Neural progenitor cell (in vitro differentiated cells): Measurements from ENCODE around the gene ZSCAN30. TPM values are rescaled to one million over a fixed set of nuclear protein-coding genes. Genes with fewer than 3 reads are reported as not detected.

Experiments
- DNase-seq: peaks from one replicate; pipeline ENCODE4 v3.0.0-alpha.2; 2016; ENCODE audit warnings: low spot score
- H2AFZ ChIP-seq: fragments of 200-600 bp; sonication (generic); replicated peaks from 2 replicates; pipeline ENCODE4 v1.6.1; 2016; ENCODE audit warnings: antibody characterized with exemption
- H3F3A ChIP-seq: fragments of 200-600 bp; sonication (generic); 2 replicates; pipeline ENCODE4 v1.6.1; 2016; ENCODE audit warnings: antibody characterized with exemption, low read depth
- H3K27ac ChIP-seq: fragments of 200-600 bp; sonication (generic); 2 replicates; pipeline ENCODE4 v1.5.1; 2016; ENCODE audit warnings: mild to moderate bottlenecking
- H3K27me3 ChIP-seq: fragments of 200-600 bp; sonication (generic); 2 replicates; pipeline ENCODE4 v1.6.1; 2016; ENCODE audit warnings: mild to moderate bottlenecking, moderate library complexity
- H3K36me3 ChIP-seq: fragments of 200-600 bp; sonication (generic); 2 replicates; pipeline ENCODE4 v1.5.1; 2016
- H3K4me1 ChIP-seq: fragments of 200-600 bp; sonication (generic); 2 replicates; pipeline ENCODE4 v1.6.1; 2016; ENCODE audit warnings: mixed run types
- H3K4me2 ChIP-seq: fragments of 200-600 bp; sonication (generic); 2 replicates; pipeline ENCODE4 v1.6.1; 2016
- H3K4me3 ChIP-seq: fragments of 200-600 bp; sonication (generic); 2 replicates; pipeline ENCODE4 v1.5.1; 2016
- H3K79me2 ChIP-seq: fragments of 200-600 bp; sonication (generic); 2 replicates; pipeline ENCODE4 v1.6.1; 2016; ENCODE audit warnings: low read depth
- H3K9ac ChIP-seq: fragments of 200-600 bp; sonication (generic); 2 replicates; pipeline ENCODE4 v1.6.1; 2016
- H3K9me3 ChIP-seq: fragments of 200-600 bp; sonication (generic); 2 replicates; pipeline ENCODE4 v1.5.1; 2016; ENCODE audit warnings: low read depth
- H4K20me1 ChIP-seq: fragments of 200-600 bp; sonication (generic); 2 replicates; pipeline ENCODE4 v1.6.1; 2016; ENCODE audit warnings: low read depth
- H3K27ac Mint-ChIP-seq: 3 replicates; pipeline ENCODE4 v1.8.0; 2021; ENCODE audit warnings: mixed read lengths
- H3K27me3 Mint-ChIP-seq: 2 replicates; pipeline ENCODE4 v1.8.0; 2022; ENCODE audit warnings: low read depth, mild to moderate bottlenecking, inconsistent platforms, moderate library complexity, mixed read lengths; ENCODE audit not compliant: insufficient read depth
- H3K36me3 Mint-ChIP-seq: 3 replicates; pipeline ENCODE4 v1.8.0; 2021; ENCODE audit warnings: mixed read lengths
- H3K4me1 Mint-ChIP-seq: 3 replicates; pipeline ENCODE4 v1.8.0; 2021; ENCODE audit warnings: mixed read lengths
- H3K4me3 Mint-ChIP-seq: 3 replicates; pipeline ENCODE4 v1.8.0; 2021; ENCODE audit warnings: mild to moderate bottlenecking, moderate library complexity, mixed read lengths
- H3K9me3 Mint-ChIP-seq: 3 replicates; pipeline ENCODE4 v1.8.0; 2020; ENCODE audit warnings: mixed read lengths
- CTCF ChIP-seq: fragments of 200-600 bp; sonication (generic); IDR thresholded peaks from 2 replicates; pipeline ENCODE4 v1.5.1; 2017; ENCODE audit warnings: antibody characterized with exemption, mild to moderate bottlenecking
- EZH2 ChIP-seq: fragments of 200-600 bp; sonication (generic); IDR thresholded peaks from 2 replicates; pipeline ENCODE4 v1.6.1; 2017; ENCODE audit warnings: antibody characterized with exemption, mild to moderate bottlenecking, moderate library complexity
- EZH2phosphoT487 ChIP-seq: fragments of 200-600 bp; sonication (generic); IDR thresholded peaks from 2 replicates; pipeline ENCODE4 v1.6.1; 2017; ENCODE audit warnings: antibody characterized with exemption
- total RNA-seq: library from RNA; depleted of rRNA; stranded (reverse); fragments of >200 nt; gene quantifications from 2 replicates; pipeline ENCODE4 v1.2.3, GENCODE V29; 2015; ENCODE audit warnings: low replicate concordance

Gene ZSCAN30
- total RNA-seq, 1 donor from 2014 or later = 21.7 TPM

GRCh38 chr18:35239314-35239713, 50.7 kb downstream of the ZSCAN30 start:
- Histone ChIP-seq H3F3A (peaks cover 22% of the 10 kb centered on the region), H3K9me3 (no peaks in the 10 kb centered on the region), H3K4me1 (peaks cover 17% of the 10 kb centered on the region), H3K27ac (no peak overlapping the region), H3K4me3 (no peak overlapping the region), H3K27me3 (no peaks in the 10 kb centered on the region), H3K4me2 (peak overlapping the region; percentile 88), H3K79me2 (peaks cover 33% of the 10 kb centered on the region), H4K20me1 (no peaks in the 10 kb centered on the region), H3K9ac (no peak overlapping the region), H3K36me3 (peaks cover 20% of the 10 kb centered on the region), H2AFZ (peak overlapping the region; percentile 65)
- H3K9me3 Mint-ChIP-seq = peaks cover 10% of the 10 kb centered on the region
- H3K36me3 Mint-ChIP-seq = peaks cover 24% of the 10 kb centered on the region
- H3K4me1 Mint-ChIP-seq = peaks cover 8% of the 10 kb centered on the region
- no peak for DNase-seq
- peaks cover 2% of the 10 kb centered on the region for H3K27me3 Mint-ChIP-seq
- peak overlapping the region; percentile 11 for H3K4me3 Mint-ChIP-seq
- H3K27ac Mint-ChIP-seq = no peak overlapping the region
- TF ChIP-seq EZH2phosphoT487 = no peak
- no peak for TF ChIP-seq CTCF

- Histone ChIP-seq H3F3A (peaks cover 18% of the 10 kb centered on the region), H3K4me1 (peaks cover 7% of the 10 kb centered on the region), H3K79me2 (peaks cover 8% of the 10 kb centered on the region), H3K36me3 (no peaks in the 10 kb centered on the region), H2AFZ (no peak overlapping the region), H4K20me1 (no peaks in the 10 kb centered on the region), H3K4me3 (no peak overlapping the region), H3K27me3 (no peaks in the 10 kb centered on the region), H3K27ac (no peak overlapping the region), H3K9me3 (no peaks in the 10 kb centered on the region), H3K4me2 (no peak overlapping the region), H3K9ac (no peak overlapping the region)
- Mint-ChIP-seq H3K4me1 (no peaks in the 10 kb centered on the region), H3K27ac (no peak overlapping the region), H3K4me3 (no peak overlapping the region), H3K27me3 (peaks cover 3% of the 10 kb centered on the region), H3K9me3 (no peaks in the 10 kb centered on the region), H3K36me3 (no peaks in the 10 kb centered on the region)
- no peak for DNase-seq
- TF ChIP-seq EZH2 (no peak), EZH2phosphoT487 (no peak), CTCF (no peak)
Observed at GRCh38 chr18:35236571-35237363, 53.3 kb downstream of the ZSCAN30 start.

- H2AFZ ChIP-seq = peak overlapping the region; percentile 89
- H3K27ac ChIP-seq = no peak overlapping the region
- peak overlapping the region; percentile 66 for H3K4me2 ChIP-seq
Observed at GRCh38 chr18:35231052-35231451, 59.0 kb downstream of the ZSCAN30 start.

More at GRCh38 chr18:35231052-35231451, 59.0 kb downstream of the ZSCAN30 start:
- Mint-ChIP-seq H3K36me3 (no peaks in the 10 kb centered on the region), H3K4me1 (no peaks in the 10 kb centered on the region), H3K27me3 (peaks cover 2% of the 10 kb centered on the region), H3K4me3 (peak overlapping the region; percentile 13), H3K9me3 (no peaks in the 10 kb centered on the region), H3K27ac (no peak overlapping the region)
- Histone ChIP-seq H3K36me3 (no peaks in the 10 kb centered on the region), H3F3A (no peaks in the 10 kb centered on the region), H3K4me3 (peak overlapping the region; percentile 28), H3K9me3 (no peaks in the 10 kb centered on the region), H4K20me1 (no peaks in the 10 kb centered on the region), H3K79me2 (no peaks in the 10 kb centered on the region), H3K9ac (no peak overlapping the region), H3K4me1 (peaks cover 4% of the 10 kb centered on the region), H3K27me3 (no peaks in the 10 kb centered on the region)
- TF ChIP-seq EZH2phosphoT487 (no peak), EZH2 (no peak), CTCF (peak; percentile 93)
- DNase-seq = peak; percentile 87
